AG09319 (cell line): ENCODE data around the gene DENND5B.

Experiments used
- DNase-seq: peaks from one replicate; pipeline ENCODE4 v3.0.0-alpha.2; 2010; ENCODE audit warnings: low read depth; ENCODE audit errors: extremely low read depth
- TF ChIP-seq, protein P1 (sequence below): IDR thresholded peaks from 2 replicates; pipeline ENCODE4 v1.5.1; 2011; ENCODE audit warnings: low read depth, mild to moderate bottlenecking, inconsistent platforms, low read length, moderate library complexity

DENND5B gene

GRCh38 chr12:31517994-31518393 is 72.9 kb downstream of the DENND5B start:
- TF ChIP-seq, protein P1, sequence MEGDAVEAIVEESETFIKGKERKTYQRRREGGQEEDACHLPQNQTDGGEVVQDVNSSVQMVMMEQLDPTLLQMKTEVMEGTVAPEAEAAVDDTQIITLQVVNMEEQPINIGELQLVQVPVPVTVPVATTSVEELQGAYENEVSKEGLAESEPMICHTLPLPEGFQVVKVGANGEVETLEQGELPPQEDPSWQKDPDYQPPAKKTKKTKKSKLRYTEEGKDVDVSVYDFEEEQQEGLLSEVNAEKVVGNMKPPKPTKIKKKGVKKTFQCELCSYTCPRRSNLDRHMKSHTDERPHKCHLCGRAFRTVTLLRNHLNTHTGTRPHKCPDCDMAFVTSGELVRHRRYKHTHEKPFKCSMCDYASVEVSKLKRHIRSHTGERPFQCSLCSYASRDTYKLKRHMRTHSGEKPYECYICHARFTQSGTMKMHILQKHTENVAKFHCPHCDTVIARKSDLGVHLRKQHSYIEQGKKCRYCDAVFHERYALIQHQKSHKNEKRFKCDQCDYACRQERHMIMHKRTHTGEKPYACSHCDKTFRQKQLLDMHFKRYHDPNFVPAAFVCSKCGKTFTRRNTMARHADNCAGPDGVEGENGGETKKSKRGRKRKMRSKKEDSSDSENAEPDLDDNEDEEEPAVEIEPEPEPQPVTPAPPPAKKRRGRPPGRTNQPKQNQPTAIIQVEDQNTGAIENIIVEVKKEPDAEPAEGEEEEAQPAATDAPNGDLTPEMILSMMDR, result no peak
- DNase-seq, result no peak

- DNase-seq, result no peak
- TF ChIP-seq, protein P1, result no peak
Measured at GRCh38 chr12:31516702-31517101, 74.2 kb downstream of the DENND5B start.

GRCh38 chr12:31514912-31515311 is 76.0 kb downstream of the DENND5B start:
- no peak for DNase-seq
- TF ChIP-seq, protein P1, result no peak

DNA sequence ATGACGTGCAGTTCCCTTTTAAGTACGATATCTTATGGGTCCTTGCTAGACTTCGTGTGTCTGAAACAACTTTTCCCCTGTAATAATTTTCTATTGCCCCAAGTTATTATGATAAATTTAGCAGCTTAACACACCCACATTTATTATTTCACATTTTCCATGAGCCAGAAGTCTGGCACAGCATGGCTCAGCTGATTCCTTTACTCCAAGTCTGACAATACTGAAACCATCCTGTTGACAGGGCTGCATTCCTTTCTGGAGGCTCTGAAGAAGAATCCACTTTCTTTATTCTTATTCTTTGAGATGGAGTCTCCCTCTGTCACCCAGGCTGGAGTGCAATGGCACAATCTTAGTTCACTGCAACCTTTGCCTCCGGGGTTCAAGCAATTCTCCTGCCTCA is 80.9 kb downstream of the DENND5B start:
- no peak for DNase-seq
- TF ChIP-seq, protein P1, result no peak

- no peak for DNase-seq
- TF ChIP-seq, protein P1, result no peak
Measured at GRCh38 chr12:31508436-31509150, 82.3 kb downstream of the DENND5B start.

DNA sequence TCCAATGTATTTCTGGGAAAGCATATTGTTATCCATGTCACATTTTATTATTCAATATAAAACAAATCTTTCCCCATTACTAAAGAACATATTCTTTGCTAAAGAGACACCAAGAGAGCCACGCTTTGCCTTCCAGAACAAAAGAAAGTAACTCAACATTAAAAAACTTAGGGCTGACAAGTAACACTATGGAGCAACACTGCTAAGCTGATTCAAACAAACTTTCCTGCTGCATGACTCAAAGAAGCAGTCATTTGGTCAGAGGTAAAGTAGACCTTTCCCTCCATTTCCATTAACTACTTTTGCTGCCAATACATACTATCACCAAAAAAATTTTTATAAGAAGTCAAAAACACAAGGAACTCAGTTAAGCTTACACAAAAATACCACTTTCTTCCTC is 83.0 kb downstream of the DENND5B start:
- no peak for DNase-seq
- TF ChIP-seq, protein P1, result no peak

GRCh38 chr12:31506515-31507306 is 84.2 kb downstream of the DENND5B start:
- TF ChIP-seq, protein P1, result no peak
- DNase-seq, result no peak
